GM06990 (cell line): ENCODE measurements around the gene SDK2.

Experiments used
- DNase-seq: peaks from one replicate; pipeline ENCODE4 v3.0.0-alpha.2; 2011; ENCODE audit not compliant: insufficient read length; ENCODE audit errors: extremely low read depth
- H3K27me3 ChIP-seq: replicated peaks from 2 replicates; pipeline ENCODE4 v1.6.0; 2011; ENCODE audit warnings: low read length; ENCODE audit not compliant: control insufficient read depth, insufficient read depth
- H3K36me3 ChIP-seq: 2 replicates; pipeline ENCODE4 v1.5.1; 2011; ENCODE audit warnings: low read length; ENCODE audit not compliant: control insufficient read depth, insufficient read depth
- H3K4me3 ChIP-seq: replicated peaks from 2 replicates; pipeline ENCODE4 v1.5.1; 2011; ENCODE audit warnings: low read depth, mild to moderate bottlenecking, control low read depth, low read length
- CTCF ChIP-seq: IDR thresholded peaks from 2 replicates; pipeline ENCODE4 v1.5.1; 2011; ENCODE audit warnings: low read length, control low read depth, mild to moderate bottlenecking, inconsistent platforms; ENCODE audit not compliant: insufficient read depth, poor library complexity, severe bottlenecking

SDK2 gene

GRCh38 chr17:73347351-73347750 is 296.9 kb downstream of the SDK2 start:
- no peak overlapping the region for H3K4me3 ChIP-seq
- H3K36me3 ChIP-seq: no peaks in the 10 kb centered on the region
- no peak for DNase-seq
- H3K27me3 ChIP-seq: no peaks in the 10 kb centered on the region
- no peak for TF ChIP-seq CTCF

- DNase-seq: no peak
- H3K36me3 ChIP-seq: no peaks in the 10 kb centered on the region
- TF ChIP-seq CTCF: no peak
- no peak overlapping the region for H3K4me3 ChIP-seq
- no peaks in the 10 kb centered on the region for H3K27me3 ChIP-seq
Measured at GRCh38 chr17:73346501-73347162, 297.6 kb downstream of the SDK2 start.

GRCh38 chr17:73343739-73344454 is 300.3 kb downstream of the SDK2 start:
- no peaks in the 10 kb centered on the region for H3K36me3 ChIP-seq
- H3K27me3 ChIP-seq: no peaks in the 10 kb centered on the region
- no peak overlapping the region for H3K4me3 ChIP-seq
- TF ChIP-seq CTCF: no peak
- no peak for DNase-seq

GRCh38 chr17:73343168-73343634 is 301.0 kb downstream of the SDK2 start:
- Histone ChIP-seq H3K36me3 (no peaks in the 10 kb centered on the region), H3K4me3 (no peak overlapping the region), H3K27me3 (no peaks in the 10 kb centered on the region)
- no peak for TF ChIP-seq CTCF
- DNase-seq: no peak

GRCh38 chr17:73342541-73343167 is 301.6 kb downstream of the SDK2 start:
- no peak for DNase-seq
- Histone ChIP-seq H3K36me3 (no peaks in the 10 kb centered on the region), H3K27me3 (no peaks in the 10 kb centered on the region), H3K4me3 (no peak overlapping the region)
- TF ChIP-seq CTCF: no peak
